Measurements from ENCODE around the gene MBNL1.

Gene MBNL1

DNA sequence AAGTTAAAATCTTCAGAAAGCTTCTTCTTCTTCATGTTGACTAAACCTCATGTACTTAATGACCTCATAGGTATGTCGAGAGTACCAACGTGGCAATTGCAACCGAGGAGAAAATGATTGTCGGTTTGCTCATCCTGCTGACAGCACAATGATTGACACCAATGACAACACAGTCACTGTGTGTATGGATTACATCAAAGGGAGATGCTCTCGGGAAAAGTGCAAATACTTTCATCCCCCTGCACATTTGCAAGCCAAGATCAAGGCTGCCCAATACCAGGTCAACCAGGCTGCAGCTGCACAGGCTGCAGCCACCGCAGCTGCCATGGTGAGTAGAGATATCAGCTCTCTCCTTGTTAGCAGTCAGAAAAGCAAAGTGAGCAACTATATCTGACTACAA is 176.5 kb downstream of the MBNL1 start:
- DNase-seq (ENCODE audit: low read depth in 2 of 2), result no peak

DNA sequence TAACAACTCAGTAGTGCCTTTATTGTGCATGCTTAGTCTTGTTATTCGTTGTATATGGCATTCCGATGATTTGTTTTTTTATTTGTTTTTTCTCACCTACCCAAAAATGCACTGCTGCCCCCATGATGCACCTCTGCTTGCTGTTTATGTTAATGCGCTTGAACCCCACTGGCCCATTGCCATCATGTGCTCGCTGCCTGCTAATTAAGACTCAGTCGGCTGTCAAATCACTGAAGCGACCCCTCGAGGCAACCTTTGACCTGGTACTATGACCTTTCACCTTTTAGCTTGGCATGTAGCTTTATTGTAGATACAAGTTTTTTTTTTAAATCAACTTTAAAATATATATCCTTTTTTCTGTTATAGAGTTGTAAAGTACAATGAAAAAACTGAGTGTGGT is 177.8 kb downstream of the MBNL1 start:
- DNase-seq (ENCODE audit: low read depth in 2 of 2), result no peak

DNA sequence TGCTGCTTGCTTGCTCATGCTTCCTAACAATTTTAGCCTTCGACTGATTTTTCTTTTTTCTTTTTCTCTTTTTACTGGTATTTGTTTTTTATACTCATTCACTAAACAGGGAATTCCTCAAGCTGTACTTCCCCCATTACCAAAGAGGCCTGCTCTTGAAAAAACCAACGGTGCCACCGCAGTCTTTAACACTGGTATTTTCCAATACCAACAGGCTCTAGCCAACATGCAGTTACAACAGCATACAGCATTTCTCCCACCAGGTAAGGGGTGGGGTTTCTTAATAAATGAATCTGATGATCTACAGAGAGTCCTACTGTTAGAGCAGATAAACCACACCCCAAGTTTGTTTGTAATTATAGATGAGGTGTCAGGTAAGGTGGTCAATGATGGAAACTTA is 178.8 kb downstream of the MBNL1 start:
- no peak for DNase-seq (ENCODE audit: low read depth in 2 of 2)

DNA sequence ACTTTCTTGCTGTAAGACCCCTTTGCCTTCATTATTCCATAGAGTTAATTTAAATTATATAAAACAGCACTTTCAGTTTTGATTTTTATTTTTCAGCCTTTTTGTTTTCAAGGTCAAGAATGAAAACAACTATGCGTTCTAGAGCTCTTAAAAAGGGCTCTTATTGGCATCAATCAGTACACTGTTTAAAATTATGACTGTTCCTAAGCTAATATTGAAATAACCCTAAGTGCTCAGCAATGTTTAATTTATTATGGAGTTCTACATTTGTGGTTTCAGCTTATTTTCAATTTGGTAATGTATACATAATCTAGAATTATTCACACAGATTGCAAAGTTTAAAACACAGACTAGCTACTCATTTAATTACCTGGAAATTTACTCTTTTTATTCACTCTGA is 179.4 kb downstream of the MBNL1 start:
- DNase-seq (ENCODE audit: low read depth in 2 of 2), result no peak

DNA sequence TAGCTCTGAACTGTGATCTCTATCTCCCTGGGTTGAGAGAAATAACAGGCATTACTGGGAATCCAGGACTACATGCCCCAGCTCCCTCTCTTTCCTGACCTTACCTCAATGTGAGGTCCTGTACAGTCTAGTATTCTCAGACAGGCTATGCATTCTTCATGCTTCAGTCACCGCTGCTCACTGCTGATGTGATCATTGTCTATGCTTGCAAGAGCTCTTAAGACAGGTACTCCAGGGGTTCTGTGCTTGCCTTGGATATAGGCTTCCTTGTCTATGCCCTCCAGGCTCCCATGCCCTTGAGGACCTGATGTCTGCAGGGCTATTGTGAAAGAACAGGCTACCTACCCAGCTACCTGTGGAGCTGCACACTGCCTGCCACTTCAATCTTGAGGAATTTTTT is 183.6 kb downstream of the MBNL1 start:
- no peak for DNase-seq (ENCODE audit: low read depth in 2 of 2)

DNA sequence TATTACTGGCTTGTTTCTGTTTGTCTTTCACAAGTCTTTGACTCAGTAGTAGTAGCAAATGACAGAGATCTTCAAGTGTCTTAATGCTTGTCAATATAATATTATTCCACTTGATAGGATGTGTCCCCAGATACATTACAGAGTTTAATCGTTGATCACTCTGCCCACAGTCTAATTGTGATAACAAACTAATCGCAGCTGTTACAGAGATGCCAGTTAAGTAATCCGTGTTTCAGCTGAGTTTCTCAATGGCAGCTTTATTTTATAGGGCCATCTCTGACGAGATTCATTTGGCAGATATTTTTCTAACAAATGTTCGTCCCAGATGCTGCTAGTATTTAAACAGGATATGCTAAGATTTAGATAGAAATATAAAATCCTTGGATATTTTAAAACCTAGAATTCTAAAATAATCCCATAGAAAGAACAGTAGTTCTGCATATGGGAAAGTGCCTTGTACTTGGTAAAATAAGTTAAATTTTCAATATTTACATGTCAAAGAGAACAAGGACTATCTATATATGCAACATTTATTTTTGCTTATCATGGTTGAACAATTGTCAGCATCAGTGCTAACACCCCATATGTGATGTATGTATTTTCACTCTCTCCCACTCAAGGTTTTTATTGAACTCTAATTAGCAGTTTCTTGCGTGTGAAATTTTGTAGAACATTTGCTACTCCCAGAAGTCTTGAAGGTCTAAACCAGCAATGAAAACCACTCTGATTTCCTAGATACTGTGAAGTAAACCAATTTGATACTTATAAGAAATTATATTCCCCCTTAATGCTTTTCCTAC is 185.5 kb downstream of the MBNL1 start:
- DNase-seq (ENCODE audit: low read depth in 2 of 2), result no peak

DNA sequence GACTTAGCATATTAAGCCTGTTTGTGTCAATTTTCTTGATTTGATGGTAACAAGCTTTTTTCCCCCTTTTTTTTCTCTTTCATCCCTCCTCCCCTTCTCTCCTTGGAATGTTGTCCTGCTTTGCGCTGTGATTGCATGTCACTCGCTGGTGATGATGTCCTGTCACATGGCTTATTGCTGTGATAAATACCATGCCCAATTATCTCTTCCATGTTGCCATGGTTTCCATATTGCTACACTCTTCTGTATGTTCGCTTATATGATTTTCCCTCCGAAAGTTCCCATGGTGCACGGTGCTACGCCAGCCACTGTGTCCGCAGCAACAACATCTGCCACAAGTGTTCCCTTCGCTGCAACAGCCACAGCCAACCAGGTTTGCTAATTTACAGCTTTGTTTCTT is 187.3 kb downstream of the MBNL1 start:
- no peak for DNase-seq (ENCODE audit: low read depth in 2 of 2)

DNA sequence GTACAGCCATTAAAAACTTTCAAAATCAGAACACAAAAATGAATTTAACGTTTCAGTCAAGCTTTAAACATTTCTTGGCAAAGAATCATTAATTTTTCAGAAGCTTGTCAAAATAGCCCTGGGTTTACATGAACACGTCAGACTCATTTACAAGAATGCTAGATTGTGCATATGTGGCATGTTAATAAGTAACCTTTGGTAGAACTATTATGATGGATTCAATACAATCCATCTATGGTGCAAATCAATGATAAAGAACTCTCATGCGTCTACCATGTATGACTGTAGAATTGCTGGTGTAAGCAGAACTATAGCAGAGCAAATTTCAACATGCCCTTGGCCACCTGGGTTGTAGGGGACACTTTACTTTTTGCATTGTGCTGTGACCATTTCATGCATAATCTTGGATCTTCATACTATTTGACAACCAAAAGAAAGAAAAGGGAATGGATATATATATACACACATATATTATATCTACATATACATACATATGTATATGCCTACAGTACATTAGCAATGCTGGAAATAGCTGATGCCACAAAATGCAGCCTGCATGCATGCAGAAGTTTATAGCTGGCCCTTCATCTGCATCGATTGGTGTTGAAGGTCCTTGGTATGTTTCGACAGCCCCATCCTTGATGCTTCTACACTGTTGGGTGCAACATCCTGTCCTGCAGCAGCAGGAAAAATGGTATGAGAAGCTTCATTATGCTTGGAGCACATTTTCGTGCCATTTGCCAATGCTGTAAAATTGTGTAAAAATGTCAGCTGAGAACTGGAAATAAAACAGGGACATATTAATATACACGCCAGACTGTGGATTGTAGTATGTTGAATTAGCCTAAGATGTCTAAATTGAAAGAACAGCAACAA is 189.0 kb downstream of the MBNL1 start:
- DNase-seq (ENCODE audit: low read depth in 2 of 2), result no peak

DNA sequence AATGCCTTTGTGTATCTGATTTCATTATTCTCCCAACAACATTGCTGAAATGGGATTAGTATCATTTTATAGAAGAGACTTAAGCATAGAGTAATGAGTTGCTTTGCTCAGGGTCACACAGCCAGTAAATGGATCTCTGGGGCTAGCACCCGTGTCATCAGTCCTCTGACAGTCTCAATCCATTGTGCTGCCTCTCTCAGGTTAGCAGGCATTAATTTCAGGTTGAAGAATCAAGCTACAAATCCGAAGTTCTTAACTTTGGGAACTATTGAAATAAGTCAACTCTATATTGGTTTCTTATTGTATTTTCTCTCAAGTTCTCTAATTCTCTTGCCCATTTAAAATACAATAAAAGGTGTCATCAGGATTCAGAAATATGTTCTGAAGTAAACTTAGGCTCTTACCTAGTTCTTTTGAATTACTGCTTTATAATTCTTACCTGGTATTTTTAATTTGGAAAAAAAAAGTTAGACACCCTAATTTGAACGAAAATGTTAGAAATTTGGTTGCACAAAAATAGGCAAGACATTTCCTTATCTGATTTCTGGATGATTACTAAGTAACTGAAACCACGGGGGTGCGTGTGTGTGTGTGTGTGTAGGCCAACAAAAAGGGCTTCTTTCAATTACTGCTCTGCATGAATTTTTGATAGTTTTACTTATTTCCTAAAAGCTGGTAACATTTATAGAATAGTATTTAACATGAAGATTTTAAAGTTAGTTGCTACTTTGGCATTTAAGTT is 189.8 kb downstream of the MBNL1 start:
- DNase-seq (ENCODE audit: low read depth in 2 of 2), result no peak

DNA sequence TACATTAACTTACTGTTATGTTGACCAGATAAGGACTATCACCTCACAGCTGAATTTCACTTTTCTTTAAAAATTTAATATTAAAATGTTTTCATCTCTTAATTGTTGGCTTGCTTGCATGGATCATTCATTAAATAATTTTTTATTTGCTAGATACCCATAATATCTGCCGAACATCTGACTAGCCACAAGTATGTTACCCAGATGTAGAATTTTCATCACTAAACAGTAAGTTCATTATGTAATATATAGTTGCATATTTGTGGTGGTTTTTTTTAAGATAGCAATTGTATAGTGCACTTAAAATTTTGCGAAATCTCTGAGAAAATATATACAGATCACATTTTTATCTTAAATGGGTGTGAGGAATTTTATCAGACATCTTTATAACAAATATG is 190.4 kb downstream of the MBNL1 start:
- no peak for DNase-seq (ENCODE audit: low read depth in 2 of 2)

DNA sequence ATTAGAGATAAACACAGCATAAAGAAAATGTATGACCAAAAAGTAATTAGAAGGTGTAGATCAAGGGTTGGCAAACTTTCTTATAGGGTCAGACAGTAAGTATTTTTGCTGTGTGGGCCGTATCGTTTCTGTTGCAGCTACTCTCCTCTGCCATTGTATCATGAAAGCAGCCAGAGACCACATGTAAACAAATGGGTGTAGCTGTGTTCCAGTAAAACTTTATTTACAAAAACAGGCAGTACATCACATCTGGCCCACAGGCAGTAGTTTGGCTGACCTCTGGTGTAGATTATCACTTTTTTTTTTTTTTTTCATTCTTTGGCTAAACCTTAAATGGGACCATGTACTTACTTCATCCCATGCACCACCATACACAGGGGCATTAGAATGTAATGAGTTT is 190.8 kb downstream of the MBNL1 start:
- DNase-seq (ENCODE audit: low read depth in 2 of 2), result no peak

DNA sequence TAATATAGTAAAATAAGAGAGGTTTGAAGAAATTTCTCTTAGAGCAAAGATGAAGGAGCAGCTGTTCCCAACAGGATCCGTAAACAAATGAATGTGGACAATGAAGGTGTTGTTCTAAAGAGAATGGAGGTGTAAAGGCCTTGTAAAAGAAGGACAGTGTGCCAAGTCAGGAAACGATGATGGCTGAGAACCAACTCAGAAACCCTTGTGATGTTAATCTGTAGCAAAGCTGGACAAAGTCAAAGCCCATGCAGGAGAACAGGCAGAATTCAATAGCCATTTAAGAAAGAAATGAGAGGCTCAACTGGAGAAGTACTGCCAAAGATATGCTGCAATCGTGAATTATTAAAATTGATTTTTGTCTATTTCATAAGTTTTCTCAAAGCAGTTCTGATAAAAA is 192.2 kb downstream of the MBNL1 start:
- no peak for DNase-seq (ENCODE audit: low read depth in 2 of 2)

DNA sequence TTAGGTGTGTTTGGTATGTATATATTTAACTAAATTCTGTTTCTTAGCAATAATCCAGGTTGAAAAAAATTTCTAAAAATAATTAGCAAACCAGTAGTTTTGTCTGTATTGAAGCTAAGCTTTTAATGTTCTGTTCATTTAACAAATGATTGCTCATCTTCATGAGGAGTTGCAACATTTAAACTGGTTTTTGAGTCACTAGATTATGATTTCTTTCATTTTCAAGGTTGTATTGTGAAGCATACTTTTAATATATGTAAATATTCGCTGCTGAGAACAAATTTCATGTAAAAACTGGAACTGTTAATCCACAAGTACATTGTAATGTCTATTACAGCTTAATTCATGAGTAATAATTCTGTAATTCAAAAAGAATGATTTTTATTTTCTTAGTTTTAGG is 192.7 kb downstream of the MBNL1 start:
- DNase-seq (ENCODE audit: low read depth in 2 of 2), result no peak

DNA sequence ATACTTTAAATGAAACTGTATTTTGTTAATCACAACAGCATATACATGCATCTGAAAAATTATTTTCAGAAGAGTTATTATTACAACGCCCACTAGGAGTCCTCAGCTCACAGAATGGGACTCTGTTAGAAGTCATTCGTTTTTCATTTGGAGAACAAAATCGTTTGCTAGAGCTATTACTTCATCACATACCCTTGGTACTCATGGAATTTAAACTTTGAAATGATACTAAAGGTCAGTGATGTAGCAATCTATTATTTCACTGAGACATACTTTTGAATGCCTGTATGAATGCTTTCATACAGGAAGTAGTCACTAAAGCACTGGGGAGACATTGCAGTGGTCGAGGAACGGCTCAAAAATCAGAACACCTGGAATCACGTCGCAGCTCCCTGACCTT is 198.1 kb downstream of the MBNL1 start:
- DNase-seq (ENCODE audit: low read depth in 2 of 2), result no peak

DNA sequence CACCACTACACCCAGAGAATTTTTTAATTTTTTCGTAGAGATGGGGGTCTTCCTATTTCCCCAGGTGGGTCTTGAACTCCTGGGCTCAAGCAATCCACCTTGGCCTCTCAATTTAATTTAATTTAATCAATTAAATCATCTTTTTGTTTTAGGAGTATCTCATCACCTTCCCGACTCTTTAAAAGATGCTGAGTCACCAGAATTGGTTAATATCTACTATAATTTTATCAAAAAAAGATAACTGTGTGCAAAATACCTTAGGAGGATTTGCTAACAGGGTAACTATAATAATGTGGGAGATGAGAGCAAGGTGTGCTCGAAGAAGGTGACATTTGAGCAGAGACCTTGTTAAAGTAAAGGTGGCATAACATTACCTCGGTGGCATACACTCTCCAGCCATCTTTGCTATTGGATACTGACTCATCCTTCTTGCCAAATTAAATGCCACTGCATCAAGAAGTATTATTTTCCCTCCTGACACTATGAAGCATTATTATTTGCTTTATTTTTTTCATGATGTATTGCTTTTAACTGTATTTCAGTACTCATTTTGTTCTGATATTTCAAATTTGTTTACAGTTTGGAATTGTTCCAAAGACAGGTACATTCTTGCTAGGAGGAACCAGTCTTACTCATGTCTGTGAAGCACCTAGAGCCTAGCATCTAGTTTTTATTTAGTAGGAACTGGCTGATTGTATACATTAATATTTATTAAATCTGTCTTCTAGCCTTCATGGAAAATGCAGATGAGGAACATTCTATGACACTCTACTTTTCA is 200.7 kb downstream of the MBNL1 start:
- DNase-seq (ENCODE audit: low read depth in 2 of 2), result no peak

DNA sequence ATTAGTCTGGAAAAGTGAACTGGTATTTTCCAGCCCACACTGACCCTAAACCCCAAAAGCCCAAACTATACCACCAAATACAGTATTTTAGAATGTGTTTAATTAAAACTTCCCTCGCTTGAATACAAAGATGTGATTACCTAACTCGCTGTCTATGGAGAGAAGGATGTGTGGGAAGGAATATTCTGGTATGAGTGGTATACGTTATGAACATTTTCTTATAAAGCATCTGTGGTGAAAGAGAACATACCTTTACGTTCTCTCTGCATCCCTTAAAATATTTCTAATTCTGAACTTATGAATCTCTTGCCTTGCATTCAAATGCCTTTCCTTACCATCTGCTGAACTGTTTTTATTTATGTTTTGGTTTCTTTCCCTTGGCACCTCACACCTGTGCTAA is 201.4 kb downstream of the MBNL1 start:
- no peak for DNase-seq (ENCODE audit: low read depth in 2 of 2)

DNA sequence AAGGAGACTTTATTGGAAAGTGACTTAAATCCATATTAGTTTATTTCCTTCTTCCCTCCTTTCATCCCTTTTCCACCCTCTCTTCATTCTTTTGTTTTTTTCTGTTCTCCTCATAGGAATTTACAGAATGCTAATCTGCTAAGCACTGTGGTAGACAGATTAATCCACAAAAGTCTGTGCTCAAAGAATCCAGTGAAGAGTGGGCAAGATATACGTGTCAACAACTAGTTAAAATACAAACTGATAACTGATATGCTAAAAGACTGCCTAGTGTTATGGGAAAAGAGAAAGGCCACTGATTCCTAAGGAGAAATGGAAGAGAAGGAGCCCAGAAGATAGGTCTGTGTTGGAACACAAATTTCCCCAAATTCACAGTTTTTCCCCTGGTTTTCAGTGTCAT is 202.2 kb downstream of the MBNL1 start:
- DNase-seq (ENCODE audit: low read depth in 2 of 2), result no peak

DNA sequence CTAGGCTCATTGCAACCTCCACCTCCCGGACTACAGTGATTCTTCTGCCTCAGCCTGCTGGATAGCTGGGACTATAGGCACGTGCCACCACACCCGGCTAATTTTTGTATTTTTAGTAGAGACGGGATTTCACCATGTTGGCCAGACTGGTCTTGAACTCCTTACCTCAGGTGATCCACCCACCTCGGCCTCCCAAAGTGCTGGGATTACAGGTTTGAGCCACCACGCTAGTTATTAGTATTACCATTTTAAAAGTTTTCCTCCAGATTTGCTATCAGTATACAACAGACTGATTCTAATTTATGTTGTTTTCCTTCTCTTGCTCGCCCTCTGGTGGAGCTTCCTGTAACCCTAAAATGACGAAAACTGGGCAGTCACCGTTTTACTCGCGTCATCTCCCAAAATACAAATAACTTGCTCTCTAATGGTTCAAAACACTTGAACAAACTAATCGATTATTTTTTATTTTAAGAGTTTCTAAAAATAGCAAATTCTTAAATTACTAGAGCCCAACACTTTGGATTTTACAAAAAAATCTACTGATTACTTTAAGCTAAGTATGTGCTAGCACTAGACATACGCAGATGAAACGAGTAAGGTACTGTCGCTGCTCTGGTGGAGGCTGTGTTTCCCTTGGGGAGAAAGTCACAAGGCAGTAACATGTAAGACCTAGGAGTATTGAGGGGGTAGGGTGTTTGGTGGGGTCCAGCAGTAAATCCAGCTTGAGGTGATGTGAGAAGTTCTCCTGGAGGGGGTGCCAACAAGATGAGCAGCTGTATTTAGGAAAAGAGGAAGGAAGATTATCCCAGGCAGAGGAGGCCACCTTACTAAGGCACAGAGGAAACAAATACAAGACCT is 203.3 kb downstream of the MBNL1 start:
- DNase-seq (ENCODE audit: low read depth in 2 of 2), result peak; percentile 52 to 58

DNA sequence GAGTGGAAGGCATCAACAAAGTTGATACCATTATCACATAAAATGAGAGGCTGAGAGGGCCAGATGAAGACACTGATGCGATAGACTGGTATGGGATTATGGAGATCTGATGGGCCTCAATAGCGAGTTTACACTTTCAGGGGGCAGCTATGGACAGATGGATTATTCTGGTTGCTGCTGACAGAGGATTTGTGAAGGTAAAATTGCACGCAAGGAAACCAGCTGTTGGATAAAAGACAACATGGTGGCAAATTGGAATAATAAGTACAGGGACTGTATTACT is 203.9 kb downstream of the MBNL1 start:
- no peak for DNase-seq (ENCODE audit: low read depth in 2 of 2)

DNA sequence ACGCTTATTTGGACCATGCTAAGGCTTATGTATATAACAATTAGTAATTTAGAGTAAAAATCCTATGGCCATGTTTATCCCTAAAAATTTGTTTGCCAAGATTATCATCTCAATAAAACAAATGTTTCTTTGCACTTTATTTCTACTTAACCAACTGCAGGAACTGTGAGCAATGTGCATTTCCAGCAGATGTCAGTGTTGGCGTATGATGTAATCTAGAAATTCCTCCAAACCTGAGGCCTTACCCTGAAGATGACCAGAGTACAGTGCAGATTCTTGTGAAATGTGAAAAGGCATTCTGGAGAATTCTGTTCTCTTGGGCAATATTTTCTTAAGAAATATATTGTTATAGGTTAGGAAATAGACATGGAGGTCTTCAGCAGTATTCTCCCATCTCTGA is 205.9 kb downstream of the MBNL1 start:
- no peak for DNase-seq (ENCODE audit: low read depth in 2 of 2)

DNA sequence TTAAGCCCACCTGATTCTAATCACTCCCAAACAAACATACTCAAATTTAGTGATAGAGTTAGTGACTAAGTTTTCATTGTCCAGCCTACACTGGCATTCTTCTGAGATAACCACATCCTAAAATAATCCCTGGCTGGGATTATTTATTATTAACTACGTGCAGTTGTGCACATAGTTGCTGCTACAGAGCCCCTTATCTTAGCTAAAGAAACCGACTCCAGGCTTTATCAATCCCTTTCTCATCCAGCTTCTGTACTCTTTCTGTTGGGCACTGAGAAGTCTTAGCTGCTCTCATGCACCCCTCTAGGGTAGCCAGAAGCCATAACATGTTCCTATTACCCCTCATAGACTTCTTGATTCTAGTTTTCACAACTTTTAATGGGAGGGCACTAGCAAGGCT is 208.7 kb downstream of the MBNL1 start:
- no peak for DNase-seq (ENCODE audit: low read depth in 2 of 2)

Data from stimulated activated CD4-positive, alpha-beta T cell treated with anti-CD3 and anti-CD28 coated beads, Interleukin-4, amount 100 ng/mL, for 48 hours (primary cell).